Measurements from ENCODE around the gene HLA-DOA. TPM values are rescaled to one million over a fixed set of nuclear protein-coding genes. Genes with fewer than 3 reads are reported as not detected.

The HLA-DOA gene
- polyA plus RNA-seq, 1 donor (not counting 4 experiments of a cell fraction or from before 2014, with no cell fraction given): not detected

- DNase-seq (ENCODE audit: low read depth, low spot score): no peak
- H3K4me2 ChIP-seq (ENCODE audit: control insufficient read depth, extremely low read depth, insufficient read depth, low read depth, low read length): peak overlapping the region; percentile 51
- H3K36me3 ChIP-seq (ENCODE audit: control insufficient read depth in 2 of 2, extremely low read depth in 1 of 2, insufficient read depth in 2 of 2, low read length in 2 of 2): no peaks in the 10 kb centered on the region
- dilution Hi-C loops (cut with MboI; ENCODE audit: extremely low pct_ligation_motif_present, low sequenced_read_pairs): no loop called here
- H3K79me2 ChIP-seq (ENCODE audit: control insufficient read depth, insufficient read depth, low read length): no peaks in the 10 kb centered on the region
- H3K4me1 ChIP-seq (ENCODE audit: control insufficient read depth, extremely low read depth, insufficient read depth, low read length): no peaks in the 10 kb centered on the region
- H3K27me3 ChIP-seq (ENCODE audit: control insufficient read depth, extremely low read depth, insufficient read depth, low read length): peaks cover 19% of the 10 kb centered on the region
- no peak overlapping the region for H3K9ac ChIP-seq (ENCODE audit: control insufficient read depth, extremely low read depth, insufficient read depth, low read length)
- H3K27ac ChIP-seq (ENCODE audit: control insufficient read depth, insufficient read depth, low read length): no peak overlapping the region
- H2AFZ ChIP-seq (ENCODE audit: control insufficient read depth, low read length): no peak overlapping the region
- no peak for TF ChIP-seq CTCF (optimal IDR thresholded peaks at IDR 0.05 in 1 of 3, IDR thresholded peaks at IDR 0.05 in 1 of 3, conservative IDR thresholded peaks at IDR 0.05 in 1 of 3; ENCODE audit: extremely low read depth in 1 of 3, insufficient read depth in 2 of 3, low read length in 3 of 3)
- no peak for TF ChIP-seq EZH2 (IDR thresholded peaks at IDR 0.05; ENCODE audit: low read length)
- peak overlapping the region in 1 of 3 experiments; percentile 36 for H3K4me3 ChIP-seq (ENCODE audit: control insufficient read depth in 2 of 3, extremely low read depth in 1 of 3, insufficient read depth in 2 of 3, low read depth in 1 of 3, low read length in 3 of 3)
- no peaks in the 10 kb centered on the region for H4K20me1 ChIP-seq (ENCODE audit: control insufficient read depth, extremely low read depth, insufficient read depth, low read length)
- no peaks in the 10 kb centered on the region for H3K9me1 ChIP-seq (ENCODE audit: control insufficient read depth, extremely low read depth, insufficient read depth, low read length)
- H3K9me3 ChIP-seq (ENCODE audit: control insufficient read depth, low read depth, low read length): no peaks in the 10 kb centered on the region
- FAIRE-seq: no peak
Observed at GRCh38 chr6:33018904-33019303, 9.5 kb upstream of the HLA-DOA start.

GRCh38 chr6:33018418-33018817 is 9.0 kb upstream of the HLA-DOA start:
- Histone ChIP-seq H3K9me3 (ENCODE audit: control insufficient read depth, low read depth, low read length) (no peaks in the 10 kb centered on the region), H4K20me1 (ENCODE audit: control insufficient read depth, extremely low read depth, insufficient read depth, low read length) (no peaks in the 10 kb centered on the region), H3K27ac (ENCODE audit: control insufficient read depth, insufficient read depth, low read length) (no peak overlapping the region), H3K4me3 (ENCODE audit: control insufficient read depth in 2 of 3, extremely low read depth in 1 of 3, insufficient read depth in 2 of 3, low read depth in 1 of 3, low read length in 3 of 3) (no peak overlapping the region), H3K36me3 (ENCODE audit: control insufficient read depth in 2 of 2, extremely low read depth in 1 of 2, insufficient read depth in 2 of 2, low read length in 2 of 2) (no peaks in the 10 kb centered on the region), H3K9me1 (ENCODE audit: control insufficient read depth, extremely low read depth, insufficient read depth, low read length) (no peaks in the 10 kb centered on the region), H3K4me2 (ENCODE audit: control insufficient read depth, extremely low read depth, insufficient read depth, low read depth, low read length) (no peak overlapping the region), H3K27me3 (ENCODE audit: control insufficient read depth, extremely low read depth, insufficient read depth, low read length) (peaks cover 24% of the 10 kb centered on the region), H3K9ac (ENCODE audit: control insufficient read depth, extremely low read depth, insufficient read depth, low read length) (no peak overlapping the region), H2AFZ (ENCODE audit: control insufficient read depth, low read length) (no peak overlapping the region), H3K4me1 (ENCODE audit: control insufficient read depth, extremely low read depth, insufficient read depth, low read length) (no peaks in the 10 kb centered on the region), H3K79me2 (ENCODE audit: control insufficient read depth, insufficient read depth, low read length) (no peaks in the 10 kb centered on the region)
- TF ChIP-seq CTCF (optimal IDR thresholded peaks at IDR 0.05 in 1 of 3, IDR thresholded peaks at IDR 0.05 in 1 of 3, conservative IDR thresholded peaks at IDR 0.05 in 1 of 3; ENCODE audit: extremely low read depth in 1 of 3, insufficient read depth in 2 of 3, low read length in 3 of 3) (no peak), EZH2 (IDR thresholded peaks at IDR 0.05; ENCODE audit: low read length) (no peak)
- no peak for DNase-seq (ENCODE audit: low read depth, low spot score)
- dilution Hi-C loops (cut with MboI; ENCODE audit: extremely low pct_ligation_motif_present, low sequenced_read_pairs): no loop called here
- no peak for FAIRE-seq

Data from keratinocyte (primary cell).